GM21367 (cell line): Measurements from ENCODE around the gene CCT6A.
A peak's percentile ranks its signal among the peaks of the same experiment; 100 is the strongest.
"Not testable (repeated sequence)": the region's sequence is repeated elsewhere in the genome, so short reads cannot be mapped to it uniquely, and the experiment has no call there.

ENCODE experiments used
- ATAC-seq: cut with Tn5 transposase; IDR thresholded peaks from one replicate; pipeline ENCODE4 v1.9.1; 2021; ENCODE audit not compliant: unreplicated experiment

Gene CCT6A

GRCh38 chr7:56051339-56052191 lies at the start of gene CCT6A, which contains the start of gene PSPH:
Gene CCT6A (plus strand): TSS chr7:56051765. CDS start chr7:56051849, 84 bp downstream.
Gene PSPH (minus strand): TSS chr7:56051444. CDS start chr7:56021212, 30,232 bp downstream.
- peak; percentile 92 for ATAC-seq

GRCh38 chr7:56003749-56004148 lies 47.8 kb upstream of the CCT6A start:
- no peak for ATAC-seq

GRCh38 chr7:56007167-56007652 lies 44.4 kb upstream of the CCT6A start:
- no peak for ATAC-seq

- ATAC-seq = no peak
These were observed 43.7 kb upstream of the CCT6A start for GRCh38 chr7:56007891-56008290.

- ATAC-seq = no peak
These were observed 41.9 kb upstream of the CCT6A start for GRCh38 chr7:56009695-56010094.

- ATAC-seq = not testable (repeated sequence)
These were observed 34.5 kb upstream of the CCT6A start for GRCh38 chr7:56017015-56017414.

GRCh38 chr7:56019501-56019900 lies 32.1 kb upstream of the CCT6A start:
- ATAC-seq = no peak

GRCh38 chr7:56023500-56023899 lies 28.1 kb upstream of the CCT6A start:
- no peak for ATAC-seq

GRCh38 chr7:56026538-56026937 lies 25.0 kb upstream of the CCT6A start:
- ATAC-seq = no peak

- ATAC-seq = no peak
These were observed 22.5 kb upstream of the CCT6A start for GRCh38 chr7:56028942-56029630.

- no peak for ATAC-seq
These were observed 21.2 kb upstream of the CCT6A start for GRCh38 chr7:56030340-56030739.

GRCh38 chr7:56031556-56031955 lies 20.0 kb upstream of the CCT6A start:
- ATAC-seq = not testable (repeated sequence)

- not testable (repeated sequence) for ATAC-seq
These were observed 19.0 kb upstream of the CCT6A start for GRCh38 chr7:56032578-56032977.

- peak; percentile 92 for ATAC-seq
These were observed 17.7 kb upstream of the CCT6A start for GRCh38 chr7:56033671-56034432.

- no peak for ATAC-seq
These were observed 10.8 kb upstream of the CCT6A start for GRCh38 chr7:56040730-56041129.

- not testable (repeated sequence) for ATAC-seq
These were observed 5.8 kb upstream of the CCT6A start for GRCh38 chr7:56045758-56046157.

GRCh38 chr7:56046721-56047445 lies 4.7 kb upstream of the CCT6A start:
- ATAC-seq = no peak

GRCh38 chr7:56047446-56048116 lies 4.0 kb upstream of the CCT6A start:
- not testable (repeated sequence) for ATAC-seq

- no peak for ATAC-seq
These were observed 3.3 kb upstream of the CCT6A start for GRCh38 chr7:56048245-56048644.

- ATAC-seq = not testable (repeated sequence)
These were observed 2.8 kb upstream of the CCT6A start for GRCh38 chr7:56048763-56049162.
